ENCODE results near the gene GLO1.
"Not testable (repeated sequence)": the region's sequence is repeated elsewhere in the genome, so short reads cannot be mapped to it uniquely, and the experiment has no call there.

Gene GLO1

GRCh38 chr6:38708496-38708895 lies 5.6 kb upstream of the GLO1 start:
- no peak for DNase-seq (ENCODE audit: low read depth in 2 of 2, low spot score in 1 of 2)

- DNase-seq (ENCODE audit: low read depth in 2 of 2, low spot score in 1 of 2): no peak
These were observed 3.0 kb upstream of the GLO1 start for GRCh38 chr6:38705924-38706323.

GRCh38 chr6:38703949-38704590 lies 1.1 kb upstream of the GLO1 start:
- no peak for DNase-seq (ENCODE audit: low read depth in 2 of 2, low spot score in 1 of 2)

GRCh38 chr6:38701551-38701950 lies 1.4 kb downstream of the GLO1 start:
- no peak for DNase-seq (ENCODE audit: low read depth in 2 of 2, low spot score in 1 of 2)

DNA sequence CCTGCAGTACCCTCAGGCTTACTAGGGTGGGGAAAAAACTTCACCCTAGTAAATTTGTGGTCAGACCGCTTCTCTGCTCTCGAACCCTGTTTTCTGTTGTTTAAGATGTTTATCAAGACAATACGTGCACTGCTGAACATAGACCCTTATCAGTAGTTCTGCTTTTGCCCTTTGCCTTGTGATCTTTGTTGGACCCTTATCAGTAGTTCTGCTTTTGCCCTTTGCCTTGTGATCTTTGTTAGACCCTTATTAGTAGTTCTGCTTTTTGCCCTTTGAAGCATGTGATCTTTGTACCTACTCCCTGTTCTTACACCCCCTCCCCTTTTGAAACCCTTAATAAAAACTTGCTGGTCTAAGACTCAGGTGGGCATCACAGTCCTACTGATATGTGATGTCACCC lies 3.2 kb downstream of the GLO1 start:
- DNase-seq (ENCODE audit: low read depth in 2 of 2, low spot score in 1 of 2): not testable (repeated sequence)

DNA sequence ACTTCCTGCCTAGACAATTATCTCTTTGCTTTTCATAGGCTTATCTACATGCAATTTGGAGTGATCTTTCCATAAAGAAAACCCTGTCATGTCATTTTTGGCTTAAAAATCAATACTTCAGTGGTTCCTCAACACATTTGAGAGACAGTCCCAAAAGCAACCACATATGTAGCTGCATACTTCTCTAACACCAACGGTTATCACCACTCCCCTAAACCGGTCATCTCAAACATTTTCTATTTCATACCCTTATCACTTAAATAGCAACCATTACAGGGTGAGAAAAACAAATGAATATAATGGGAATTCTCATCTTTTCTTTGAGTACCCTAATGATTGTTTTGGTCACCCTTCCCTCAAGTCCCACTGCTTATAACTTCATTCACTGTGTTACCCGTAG lies 5.1 kb downstream of the GLO1 start:
- no peak for DNase-seq (ENCODE audit: low read depth in 2 of 2, low spot score in 1 of 2)

GRCh38 chr6:38696345-38696744 lies 6.6 kb downstream of the GLO1 start:
- DNase-seq (ENCODE audit: low read depth in 2 of 2, low spot score in 1 of 2): no peak

GRCh38 chr6:38695933-38696332 lies 7.0 kb downstream of the GLO1 start:
- no peak for DNase-seq (ENCODE audit: low read depth in 2 of 2, low spot score in 1 of 2)

DNA sequence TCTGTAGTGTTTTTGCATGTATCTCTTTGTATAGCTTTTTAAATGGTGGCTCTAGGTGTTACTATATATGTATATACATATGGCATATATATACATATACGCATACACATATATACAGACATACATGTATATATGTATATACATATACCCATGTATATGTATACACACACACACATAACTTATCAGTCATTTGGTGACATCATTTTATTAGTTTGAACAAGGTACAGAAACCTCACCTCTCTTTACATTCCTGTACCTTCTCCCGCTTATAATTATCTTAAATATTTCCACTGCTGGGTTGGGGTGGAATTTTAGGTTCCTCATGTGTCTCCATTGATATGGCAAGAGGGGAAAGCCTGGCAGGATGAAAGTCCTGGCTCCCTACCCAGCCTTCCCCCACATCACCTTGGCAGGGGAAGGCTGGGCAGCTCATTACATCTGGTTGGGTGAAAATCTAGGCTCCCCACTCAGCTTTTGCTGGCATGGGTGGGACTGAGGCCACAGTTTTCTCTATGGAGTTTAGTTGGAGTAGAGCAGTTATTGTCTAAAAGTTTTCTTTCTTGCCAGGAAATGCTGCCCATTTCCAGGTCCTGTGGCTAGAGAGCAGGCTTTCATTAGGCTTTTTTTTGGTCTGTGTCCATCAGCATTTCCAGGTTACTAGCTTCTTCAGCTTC lies 7.6 kb downstream of the GLO1 start:
- no peak for DNase-seq (ENCODE audit: low read depth in 2 of 2, low spot score in 1 of 2)

GRCh38 chr6:38688579-38689087 lies 14.3 kb downstream of the GLO1 start:
- DNase-seq (ENCODE audit: low read depth in 2 of 2, low spot score in 1 of 2): no peak

- DNase-seq (ENCODE audit: low read depth in 2 of 2, low spot score in 1 of 2): no peak
These were observed 15.4 kb downstream of the GLO1 start for GRCh38 chr6:38687549-38687948.

DNA sequence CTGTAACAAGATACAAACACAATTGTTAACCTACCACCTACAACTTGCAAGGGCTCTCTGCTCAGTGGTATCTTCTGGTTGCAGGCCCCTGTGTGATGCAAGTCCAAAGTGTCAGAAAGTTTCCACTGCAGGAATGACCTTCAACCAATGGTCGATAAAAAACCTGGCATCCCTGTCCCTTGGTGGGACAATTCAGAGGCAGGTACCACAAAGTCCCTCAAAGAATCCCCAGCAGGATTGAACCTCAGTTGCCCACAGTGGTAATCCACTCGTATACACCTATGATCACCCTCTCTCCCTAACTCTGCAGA lies 15.9 kb downstream of the GLO1 start:
- no peak for DNase-seq (ENCODE audit: low read depth in 2 of 2, low spot score in 1 of 2)

- no peak for DNase-seq (ENCODE audit: low read depth in 2 of 2, low spot score in 1 of 2)
These were observed 16.5 kb downstream of the GLO1 start for GRCh38 chr6:38686270-38687042.

- no peak for DNase-seq (ENCODE audit: low read depth in 2 of 2, low spot score in 1 of 2)
These were observed 18.0 kb downstream of the GLO1 start for GRCh38 chr6:38684904-38685303.

DNA sequence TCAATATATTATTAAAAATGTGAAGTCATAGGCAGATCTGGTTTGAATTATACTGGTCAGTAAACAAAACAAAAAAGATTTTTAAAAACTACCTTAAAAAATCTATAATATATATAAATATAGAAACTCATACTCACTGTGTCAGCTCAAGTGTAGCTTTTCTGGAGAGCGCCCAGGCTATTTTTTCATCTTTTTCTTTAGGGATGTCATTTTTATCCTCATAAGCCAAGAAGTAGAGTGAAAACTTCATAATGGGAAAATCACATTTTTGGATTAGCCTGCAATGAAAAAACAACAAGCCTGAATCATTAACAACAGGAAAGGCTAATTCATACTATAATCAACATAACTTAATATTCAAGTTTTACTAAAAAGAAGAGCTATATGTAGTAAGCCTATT lies 18.7 kb downstream of the GLO1 start:
- no peak for DNase-seq (ENCODE audit: low read depth in 2 of 2, low spot score in 1 of 2)

GRCh38 chr6:38681850-38682249 lies 21.1 kb downstream of the GLO1 start:
- no peak for DNase-seq (ENCODE audit: low read depth in 2 of 2, low spot score in 1 of 2)

DNA sequence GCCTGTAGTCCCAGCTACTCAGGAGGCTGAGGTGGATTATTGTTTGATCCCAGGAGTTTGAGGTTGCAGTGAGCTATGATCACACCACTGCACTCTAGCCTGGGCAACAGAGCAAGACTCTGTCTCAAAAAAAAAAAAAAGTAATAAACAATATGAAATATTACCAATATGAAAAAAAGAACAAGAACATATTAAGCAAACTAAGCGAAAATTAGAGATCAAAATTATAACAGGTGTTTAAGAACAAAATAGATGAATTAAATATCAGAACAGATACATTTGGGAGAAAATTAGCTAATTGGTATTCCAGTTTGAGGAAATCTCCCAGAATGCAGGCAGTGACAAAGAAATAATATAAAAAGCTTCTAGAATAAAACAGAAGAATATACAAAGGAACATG lies 23.3 kb downstream of the GLO1 start:
- DNase-seq (ENCODE audit: low read depth in 2 of 2, low spot score in 1 of 2): no peak

DNA sequence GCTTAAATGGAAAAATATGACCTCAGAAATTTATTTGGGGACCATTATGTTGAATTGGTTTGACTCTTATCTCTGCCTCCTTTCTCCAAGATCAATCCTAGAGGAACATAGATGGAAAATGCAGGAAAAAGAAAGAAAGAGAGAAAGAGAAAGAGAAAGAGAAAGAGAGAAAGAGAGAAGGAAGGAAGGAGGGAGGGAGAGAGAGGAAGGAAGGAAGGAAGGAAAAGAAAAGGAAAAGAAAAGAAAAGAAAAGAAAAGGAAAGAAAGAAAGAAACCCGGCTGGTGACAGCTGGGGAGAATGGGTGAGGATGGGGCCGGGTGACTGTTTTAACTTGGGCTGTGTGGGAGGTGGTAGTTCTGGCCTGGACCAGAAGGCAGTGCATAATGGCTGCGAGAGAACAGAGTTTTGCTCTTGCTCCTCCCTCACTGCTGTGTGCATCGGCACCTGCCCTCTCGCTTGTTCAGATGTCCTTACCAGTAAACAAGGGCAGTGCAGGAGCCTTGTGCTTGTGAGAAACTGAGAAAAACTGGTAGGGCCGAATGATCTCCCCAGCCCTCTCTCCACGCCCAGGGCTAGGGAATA lies 24.7 kb downstream of the GLO1 start:
- no peak for DNase-seq (ENCODE audit: low read depth in 2 of 2, low spot score in 1 of 2)

GRCh38 chr6:38676974-38677544 lies 25.9 kb downstream of the GLO1 start:
- DNase-seq (ENCODE audit: low read depth in 2 of 2, low spot score in 1 of 2): no peak

DNA sequence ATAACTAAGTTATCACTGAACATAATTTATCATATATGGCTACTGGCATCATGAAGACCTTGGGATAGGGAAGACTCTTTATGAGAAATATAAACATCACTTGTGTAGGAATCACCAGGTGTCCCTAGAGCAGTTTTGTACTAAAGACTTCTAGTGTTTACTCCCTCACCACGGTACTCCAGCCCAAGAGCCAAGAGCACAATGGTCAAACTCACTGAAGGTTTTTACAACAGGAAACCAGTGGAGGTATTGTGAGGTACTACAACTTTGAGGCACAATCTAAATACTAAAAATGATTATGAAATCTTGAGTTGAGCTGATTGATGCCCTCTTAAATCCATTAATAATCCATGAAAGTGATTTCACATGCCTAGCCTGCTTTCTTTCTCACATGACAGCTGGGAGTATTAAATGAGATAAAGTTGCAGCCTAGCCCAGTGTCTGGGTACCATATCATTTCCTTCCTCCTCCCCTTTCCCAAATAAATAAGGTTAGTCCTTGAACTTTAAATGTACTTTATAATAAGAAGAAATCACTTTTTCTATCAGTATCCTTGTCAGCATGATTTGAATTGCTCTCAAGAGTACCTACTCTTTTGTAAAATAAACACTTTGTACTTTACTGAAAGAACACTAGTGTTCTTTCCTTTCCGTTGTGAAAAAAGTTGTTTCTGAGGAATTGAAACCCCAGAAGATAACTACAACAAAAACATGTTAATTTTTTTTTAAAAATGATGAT lies 26.5 kb downstream of the GLO1 start:
- no peak for DNase-seq (ENCODE audit: low read depth in 2 of 2, low spot score in 1 of 2)

All from stimulated activated CD8-positive, alpha-beta memory T cell treated with anti-CD3 and anti-CD28 coated beads, Interleukin-4, amount 100 ng/mL, for 4 hours (primary cell).